ENCODE measurements around the gene METRN.

GRCh38 chr16:676913-677312 lies 38.0 kb upstream of the METRN start:
- TF ChIP-seq, protein P1, sequence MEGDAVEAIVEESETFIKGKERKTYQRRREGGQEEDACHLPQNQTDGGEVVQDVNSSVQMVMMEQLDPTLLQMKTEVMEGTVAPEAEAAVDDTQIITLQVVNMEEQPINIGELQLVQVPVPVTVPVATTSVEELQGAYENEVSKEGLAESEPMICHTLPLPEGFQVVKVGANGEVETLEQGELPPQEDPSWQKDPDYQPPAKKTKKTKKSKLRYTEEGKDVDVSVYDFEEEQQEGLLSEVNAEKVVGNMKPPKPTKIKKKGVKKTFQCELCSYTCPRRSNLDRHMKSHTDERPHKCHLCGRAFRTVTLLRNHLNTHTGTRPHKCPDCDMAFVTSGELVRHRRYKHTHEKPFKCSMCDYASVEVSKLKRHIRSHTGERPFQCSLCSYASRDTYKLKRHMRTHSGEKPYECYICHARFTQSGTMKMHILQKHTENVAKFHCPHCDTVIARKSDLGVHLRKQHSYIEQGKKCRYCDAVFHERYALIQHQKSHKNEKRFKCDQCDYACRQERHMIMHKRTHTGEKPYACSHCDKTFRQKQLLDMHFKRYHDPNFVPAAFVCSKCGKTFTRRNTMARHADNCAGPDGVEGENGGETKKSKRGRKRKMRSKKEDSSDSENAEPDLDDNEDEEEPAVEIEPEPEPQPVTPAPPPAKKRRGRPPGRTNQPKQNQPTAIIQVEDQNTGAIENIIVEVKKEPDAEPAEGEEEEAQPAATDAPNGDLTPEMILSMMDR (IDR thresholded peaks at IDR 0.05): no peak
- no peak for TF ChIP-seq POLR2AphosphoS5 (IDR thresholded peaks at IDR 0.05; ENCODE audit: low read depth, low read length)
- TF ChIP-seq EZH2phosphoT487 (IDR thresholded peaks at IDR 0.05; ENCODE audit: borderline replicate concordance, low read depth): no peak
- TF ChIP-seq ZBTB33 (IDR thresholded peaks at IDR 0.05; ENCODE audit: borderline replicate concordance, low read depth): no peak
